Prostate gland (tissue), 2 donors: Measurements from ENCODE around the gene KLK8. TPM values are rescaled to one million over a fixed set of nuclear protein-coding genes. Genes with fewer than 3 reads are reported as not detected.

ENCODE experiments used
- DNase-seq: peaks from one replicate; pipeline ENCODE4 v3.0.0-alpha.2; 2019; ENCODE audit warnings: low spot score
- H3K27ac ChIP-seq, 2 donors: fragments of 200-600 bp; sonication (generic); 2 replicates each; pipeline ENCODE4 v1.5.1; 2017 to 2019
- H3K27me3 ChIP-seq: fragments of 200-600 bp; sonication (generic); replicated peaks from 2 replicates; pipeline ENCODE4 v1.5.1; 2019; ENCODE audit not compliant: insufficient read depth
- H3K36me3 ChIP-seq, 2 donors: fragments of 200-600 bp; sonication (generic); 1 replicate in 1 of 2; 2 replicates in 1 of 2; pipeline versions ENCODE4 v1.5.1 to v1.8.1; 2017 to 2019
- H3K4me1 ChIP-seq: fragments of 200-600 bp; sonication (generic); replicated peaks from 2 replicates; pipeline ENCODE4 v1.5.1; 2019
- H3K4me3 ChIP-seq, 2 donors: fragments of 200-600 bp; sonication (generic); 2 replicates each; pipeline ENCODE4 v1.5.1; 2017 to 2019
- H3K9me3 ChIP-seq: fragments of 200-600 bp; sonication (generic); 2 replicates; pipeline ENCODE4 v1.5.1; 2017
- CTCF ChIP-seq, 4 experiments: fragments of 200-600 bp in 2 of 4; fragments of 450-650 bp in 2 of 4; sonication (generic) in 2 of 4; IDR thresholded peaks; 1 replicate in 3 of 4; 2 replicates in 1 of 4; pipeline ENCODE4 v1.5.1; 2016 to 2019; ENCODE audit warnings: antibody characterized with exemption in 4 of 4, mild to moderate bottlenecking in 2 of 4, moderate library complexity in 2 of 4
- POLR2A ChIP-seq: fragments of 450-650 bp; IDR thresholded peaks from one replicate; pipeline ENCODE4 v1.6.1; 2016; ENCODE audit warnings: antibody characterized with exemption, mild to moderate bottlenecking
- POLR2AphosphoS5 ChIP-seq: sonication (generic); formaldehyde crosslinking; IDR thresholded peaks from one replicate; pipeline ENCODE4 v1.6.1; 2017; ENCODE audit warnings: antibody characterized with exemption
- WGBS: methylation state at CpG from one replicate; pipeline ENCODE4 v1.1.5; 2018; 5-methylcytosine and 5-hydroxymethylcytosine counted together
- intact Hi-C: fragments of 100-400 bp; cut with DNase I; formaldehyde crosslinking; loops from one replicate; pipeline ENCODE4 v1.14.2; 2022
- total RNA-seq, 2 donors: library from RNA; depleted of rRNA; stranded (reverse); fragments of >200 nt; gene quantifications; one replicate each; pipeline ENCODE4 v1.1.0, GENCODE V29; 2016

The KLK8 gene
- total RNA-seq, 2 donors from 2014 or later, result not detected

GRCh38 chr19:51015691-51016267 is 14.4 kb upstream of the KLK8 start:
- no peaks in the 10 kb centered on the region for H3K9me3 ChIP-seq
- TF ChIP-seq POLR2AphosphoS5, result no peak
- intact Hi-C loops, result no loop called here
- H3K4me3 ChIP-seq, result no peak overlapping the region
- no peaks in the 10 kb centered on the region for H3K27me3 ChIP-seq
- WGBS, result 85% methylated on average over 19 of the region's 19 CpGs
- DNase-seq, result no peak
- no peak overlapping the region for H3K27ac ChIP-seq
- no peaks in the 10 kb centered on the region for H3K4me1 ChIP-seq
- no peaks in the 10 kb centered on the region for H3K36me3 ChIP-seq

- no peaks in the 10 kb centered on the region for H3K4me1 ChIP-seq
- H3K4me3 ChIP-seq, result no peak overlapping the region
- TF ChIP-seq POLR2A (no peak), CTCF (IDR thresholded peaks at IDR 0.05) (no peak), POLR2AphosphoS5 (no peak)
- DNase-seq, result no peak
- H3K9me3 ChIP-seq, result no peaks in the 10 kb centered on the region
- 93% methylated on average over 6 of the region's 6 CpGs for WGBS
- H3K27ac ChIP-seq, result no peak overlapping the region
- intact Hi-C loops, result no loop called here
- no peaks in the 10 kb centered on the region for H3K27me3 ChIP-seq
- H3K36me3 ChIP-seq, result no peaks in the 10 kb centered on the region
These were observed 12.8 kb upstream of the KLK8 start for GRCh38 chr19:51014242-51014641.

GRCh38 chr19:51012661-51013190 is 11.3 kb upstream of the KLK8 start:
- no peaks in the 10 kb centered on the region for H3K9me3 ChIP-seq
- DNase-seq, result no peak
- no peak overlapping the region for H3K27ac ChIP-seq
- no peaks in the 10 kb centered on the region for H3K27me3 ChIP-seq
- WGBS, result 75% methylated on average over 12 of the region's 12 CpGs
- no peaks in the 10 kb centered on the region for H3K4me1 ChIP-seq
- H3K36me3 ChIP-seq, result no peaks in the 10 kb centered on the region
- TF ChIP-seq CTCF (IDR thresholded peaks at IDR 0.05) (no peak), POLR2AphosphoS5 (no peak), POLR2A (no peak)
- intact Hi-C loops, result no loop called here
- no peak overlapping the region for H3K4me3 ChIP-seq

GRCh38 chr19:51010066-51010795 is 8.8 kb upstream of the KLK8 start:
- intact Hi-C loops, result no loop called here
- 60% methylated on average over 4 of the region's 4 CpGs for WGBS

More at GRCh38 chr19:51010066-51010795, 8.8 kb upstream of the KLK8 start:
- Histone ChIP-seq H3K9me3 (no peaks in the 10 kb centered on the region), H3K27me3 (peaks cover 5% of the 10 kb centered on the region), H3K4me3 (no peak overlapping the region), H3K4me1 (no peaks in the 10 kb centered on the region), H3K27ac (no peak overlapping the region), H3K36me3 (no peaks in the 10 kb centered on the region)
- TF ChIP-seq POLR2A, result no peak
- no peak for TF ChIP-seq CTCF (IDR thresholded peaks at IDR 0.05)
- TF ChIP-seq POLR2AphosphoS5, result no peak
- no peak for DNase-seq
